ENCODE results near the gene IFFO2. TPM values are rescaled to one million over a fixed set of nuclear protein-coding genes. Genes with fewer than 3 reads are reported as not detected.

The IFFO2 gene
- total and polyA plus RNA-seq, 2 of the 13 experiments (the other 11 are each of a cell fraction or from before 2014, with no cell fraction given) = 7.3 to 16.7 TPM

DNA sequence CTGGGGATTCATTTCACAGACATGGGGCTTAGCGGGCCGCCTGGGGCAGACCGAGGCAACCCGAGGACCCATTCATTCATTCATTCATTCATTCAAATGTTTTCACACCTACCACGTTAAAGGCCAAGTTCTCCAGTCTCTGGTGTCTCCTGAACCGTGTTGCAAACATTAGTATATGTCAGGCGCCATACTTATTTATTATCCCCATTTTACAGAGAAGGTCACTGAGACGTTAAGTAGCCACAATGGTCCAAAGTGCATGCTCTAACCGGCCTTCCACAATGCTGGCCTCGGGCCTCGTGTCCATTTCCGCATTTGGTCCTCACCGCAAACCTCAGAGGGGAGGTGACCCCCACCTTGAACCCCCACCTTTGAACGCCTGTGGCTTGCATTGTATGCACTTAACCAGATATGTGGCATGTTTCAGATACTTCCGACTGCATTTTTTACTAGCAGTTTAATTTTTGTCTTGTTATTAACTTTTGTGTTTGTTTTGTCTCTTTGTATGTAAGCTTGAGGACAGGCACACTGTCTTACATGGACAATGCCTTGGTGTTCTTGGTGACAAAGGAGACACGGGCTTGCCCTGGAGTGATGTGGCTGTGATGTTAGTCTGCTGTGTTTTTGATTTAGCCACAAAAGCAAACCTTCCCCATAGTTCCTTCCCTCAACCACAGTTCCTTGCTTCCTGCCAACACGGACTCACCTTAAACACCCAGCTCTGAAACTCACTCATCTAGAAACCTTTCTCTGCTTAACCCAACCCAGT, 1.2 kb upstream of the IFFO2 start (continued):
- TF ChIP-seq SOX5 (CRISPR knock-in tag; IDR thresholded peaks at IDR 0.05; ENCODE audit: borderline replicate concordance) (peak; percentile 37; the same call in 1 of the 2 replicates), ZNF784 (CRISPR knock-in tag; IDR thresholded peaks at IDR 0.05; ENCODE audit: borderline replicate concordance) (no peak), TCF7 (IDR thresholded peaks at IDR 0.05; ENCODE audit: low read depth) (no peak), ETV5 (CRISPR knock-in tag; IDR thresholded peaks at IDR 0.05; ENCODE audit: borderline replicate concordance) (peak; percentile 10; the same call in 1 of the 2 replicates), CBX5 (CRISPR knock-in tag; IDR thresholded peaks at IDR 0.05; ENCODE audit: borderline replicate concordance) (no peak), ELF3 (CRISPR knock-in tag; IDR thresholded peaks at IDR 0.05) (peak; percentile 58; the same call in 1 of the 2 replicates), ZNF543 (CRISPR knock-in tag; IDR thresholded peaks at IDR 0.05) (no peak), ZNF7 (CRISPR knock-in tag; IDR thresholded peaks at IDR 0.05) (0 out of 2 replicates have a peak, but pooled peaks have one; percentile 20), PHF20 (CRISPR knock-in tag; IDR thresholded peaks at IDR 0.05) (no peak), GZF1 (CRISPR knock-in tag; IDR thresholded peaks at IDR 0.05) (no peak), ZNF251 (CRISPR knock-in tag; IDR thresholded peaks at IDR 0.05) (no peak), SMAD9 (CRISPR knock-in tag; IDR thresholded peaks at IDR 0.05) (no peak), MTA3 (CRISPR knock-in tag; IDR thresholded peaks at IDR 0.05) (no peak), SSRP1 (CRISPR knock-in tag; IDR thresholded peaks at IDR 0.05) (0 out of 2 replicates have a peak, but pooled peaks have one; percentile 40), ZNF3 (CRISPR knock-in tag; IDR thresholded peaks at IDR 0.05) (no peak), KLF9 (CRISPR knock-in tag; IDR thresholded peaks at IDR 0.05; ENCODE audit: low read depth) (no peak), ADNP (CRISPR knock-in tag; IDR thresholded peaks at IDR 0.05) (peak; percentile 85; the same call in 1 of the 2 replicates), ZNF841 (CRISPR knock-in tag; IDR thresholded peaks at IDR 0.05; ENCODE audit: borderline replicate concordance) (no peak), FOXP4 (CRISPR knock-in tag; IDR thresholded peaks at IDR 0.05) (0 out of 2 replicates have a peak, but pooled peaks have one; percentile 4), SIX1 (CRISPR knock-in tag; IDR thresholded peaks at IDR 0.05; ENCODE audit: borderline replicate concordance) (no peak)
- TF ChIP-seq, protein P1, sequence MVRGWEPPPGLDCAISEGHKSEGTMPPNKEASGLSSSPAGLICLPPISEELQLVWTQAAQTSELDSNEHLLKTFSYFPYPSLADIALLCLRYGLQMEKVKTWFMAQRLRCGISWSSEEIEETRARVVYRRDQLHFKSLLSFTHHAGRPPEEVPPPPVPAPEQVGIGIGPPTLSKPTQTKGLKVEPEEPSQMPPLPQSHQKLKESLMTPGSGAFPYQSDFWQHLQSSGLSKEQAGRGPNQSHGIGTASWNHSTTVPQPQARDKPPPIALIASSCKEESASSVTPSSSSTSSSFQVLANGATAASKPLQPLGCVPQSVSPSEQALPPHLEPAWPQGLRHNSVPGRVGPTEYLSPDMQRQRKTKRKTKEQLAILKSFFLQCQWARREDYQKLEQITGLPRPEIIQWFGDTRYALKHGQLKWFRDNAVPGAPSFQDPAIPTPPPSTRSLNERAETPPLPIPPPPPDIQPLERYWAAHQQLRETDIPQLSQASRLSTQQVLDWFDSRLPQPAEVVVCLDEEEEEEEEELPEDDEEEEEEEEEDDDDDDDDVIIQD (CRISPR knock-in tag; IDR thresholded peaks at IDR 0.05; ENCODE audit: low read depth) = no peak
- TF ChIP-seq, protein P2, sequence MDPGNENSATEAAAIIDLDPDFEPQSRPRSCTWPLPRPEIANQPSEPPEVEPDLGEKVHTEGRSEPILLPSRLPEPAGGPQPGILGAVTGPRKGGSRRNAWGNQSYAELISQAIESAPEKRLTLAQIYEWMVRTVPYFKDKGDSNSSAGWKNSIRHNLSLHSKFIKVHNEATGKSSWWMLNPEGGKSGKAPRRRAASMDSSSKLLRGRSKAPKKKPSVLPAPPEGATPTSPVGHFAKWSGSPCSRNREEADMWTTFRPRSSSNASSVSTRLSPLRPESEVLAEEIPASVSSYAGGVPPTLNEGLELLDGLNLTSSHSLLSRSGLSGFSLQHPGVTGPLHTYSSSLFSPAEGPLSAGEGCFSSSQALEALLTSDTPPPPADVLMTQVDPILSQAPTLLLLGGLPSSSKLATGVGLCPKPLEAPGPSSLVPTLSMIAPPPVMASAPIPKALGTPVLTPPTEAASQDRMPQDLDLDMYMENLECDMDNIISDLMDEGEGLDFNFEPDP (CRISPR knock-in tag; conservative IDR thresholded peaks at IDR 0.05) = 0 out of 2 replicates have a peak, but pooled peaks have one; percentile 39
